Thyroid gland (tissue), 4 donors: ENCODE measurements around the gene SEMA5A.

Source experiments
- CTCF ChIP-seq, 6 experiments: fragments of 200-600 bp in 3 of 6; fragments of 450-650 bp in 3 of 6; sonication (generic) in 3 of 6; IDR thresholded peaks; one replicate each; pipeline ENCODE4 v1.5.1; 2016 to 2019; ENCODE audit warnings: antibody characterized with exemption in 6 of 6, mild to moderate bottlenecking in 2 of 6, inconsistent platforms in 1 of 6, moderate library complexity in 1 of 6
- POLR2A ChIP-seq, 2 donors: fragments of 450-650 bp; IDR thresholded peaks; one replicate each; pipeline ENCODE4 v1.6.1; 2017; ENCODE audit warnings: antibody characterized with exemption in 2 of 2, mild to moderate bottlenecking in 2 of 2, moderate library complexity in 1 of 2

- no peak for TF ChIP-seq CTCF (IDR thresholded peaks at IDR 0.05)
- TF ChIP-seq POLR2A (IDR thresholded peaks at IDR 0.05) = no peak
Measured at GRCh38 chr5:9279774-9280173, 266.1 kb downstream of the SEMA5A start.
